ENCODE measurements around the gene CCDC88C.

DNA sequence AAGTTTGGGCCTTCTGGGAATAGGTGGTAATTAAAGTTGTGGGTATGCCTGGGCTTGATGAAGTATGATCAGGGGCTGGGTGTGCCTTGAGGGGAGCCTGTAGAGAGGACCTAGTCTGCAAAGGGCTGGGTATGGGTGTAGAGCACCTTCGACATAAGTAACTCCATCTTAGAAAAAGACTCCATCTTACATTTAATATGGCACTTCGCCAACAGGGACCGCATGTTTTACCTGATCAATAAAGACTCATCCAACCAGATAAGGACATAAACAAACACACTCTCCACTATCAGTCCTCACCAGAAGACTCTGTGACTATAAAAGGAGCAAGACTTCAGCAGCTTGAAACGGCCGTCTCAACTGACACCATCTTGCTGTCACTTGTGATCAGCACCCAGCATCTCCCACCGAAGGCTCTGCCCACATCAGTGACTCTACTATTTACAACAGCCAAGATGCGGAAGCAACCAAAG lies 149.6 kb downstream of the CCDC88C start:
- no peak for TF ChIP-seq CTCF (IDR thresholded peaks at IDR 0.05)
- TF ChIP-seq POLR2A (IDR thresholded peaks at IDR 0.05) = no peak
